Measurements from ENCODE around the gene RASSF9.

Gene RASSF9

DNA sequence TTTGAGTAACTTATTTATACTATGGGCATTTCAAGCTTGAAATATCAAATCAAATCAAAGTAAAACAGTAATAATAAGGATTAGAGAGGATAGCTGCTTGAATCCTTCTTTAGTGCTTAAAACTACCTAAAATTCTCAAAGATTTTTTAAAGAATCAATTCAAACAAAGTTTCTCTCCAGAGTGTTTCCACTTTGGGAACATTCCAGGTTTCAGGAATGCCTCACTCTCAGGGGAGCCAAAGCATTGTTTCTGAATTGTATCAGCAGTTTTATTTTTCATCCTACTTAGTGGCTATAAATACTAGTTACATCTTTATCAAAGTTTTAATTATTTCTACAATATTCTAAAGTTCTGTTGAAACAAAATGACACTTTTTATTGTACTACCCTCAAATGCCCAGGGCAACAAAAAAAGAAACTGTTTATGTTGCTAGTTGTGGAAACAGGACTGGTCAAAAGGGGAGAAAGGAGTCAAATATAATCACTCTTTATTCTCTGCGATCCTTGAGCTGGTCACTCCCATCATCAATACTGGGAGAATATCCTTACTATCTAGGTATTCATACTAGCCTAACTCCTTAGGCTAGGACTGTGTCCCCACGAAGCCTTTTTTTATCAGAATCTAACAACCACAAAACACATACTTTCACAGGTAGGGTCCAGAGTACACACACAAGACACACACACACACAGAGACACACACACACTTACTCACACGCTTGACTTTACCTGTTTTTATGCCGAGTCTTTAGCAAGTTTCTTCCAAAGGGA, 598 bp downstream of the RASSF9 start:
- ATAC-seq (replicated peaks; ENCODE audit: extremely low read depth, poor library complexity, severe bottlenecking) (no peak), DNase-seq (ENCODE audit: low spot score in 2 of 2) (no peak)
- no peaks in the 10 kb centered on the region for H3K36me3 Mint-ChIP-seq (ENCODE audit: insufficient read depth)
- no peaks in the 10 kb centered on the region for H3K27me3 Mint-ChIP-seq
- no peaks in the 10 kb centered on the region for H3K4me1 Mint-ChIP-seq
- H3K27ac Mint-ChIP-seq (ENCODE audit: low read depth) = no peak overlapping the region
- H3K9me3 Mint-ChIP-seq = no peaks in the 10 kb centered on the region
- no peak overlapping the region for H3K4me3 Mint-ChIP-seq

GRCh38 chr12:85834378-85834777, 1.8 kb downstream of the RASSF9 start:
- no peaks in the 10 kb centered on the region for H3K4me1 Mint-ChIP-seq
- H3K4me3 Mint-ChIP-seq = no peak overlapping the region
- no peak for DNase-seq (ENCODE audit: low spot score in 2 of 2)
- no peaks in the 10 kb centered on the region for H3K36me3 Mint-ChIP-seq (ENCODE audit: insufficient read depth)
- H3K27me3 Mint-ChIP-seq = no peaks in the 10 kb centered on the region
- no peaks in the 10 kb centered on the region for H3K9me3 Mint-ChIP-seq
- ATAC-seq (replicated peaks; ENCODE audit: extremely low read depth, poor library complexity, severe bottlenecking) = no peak
- H3K27ac Mint-ChIP-seq (ENCODE audit: low read depth) = no peak overlapping the region

DNA sequence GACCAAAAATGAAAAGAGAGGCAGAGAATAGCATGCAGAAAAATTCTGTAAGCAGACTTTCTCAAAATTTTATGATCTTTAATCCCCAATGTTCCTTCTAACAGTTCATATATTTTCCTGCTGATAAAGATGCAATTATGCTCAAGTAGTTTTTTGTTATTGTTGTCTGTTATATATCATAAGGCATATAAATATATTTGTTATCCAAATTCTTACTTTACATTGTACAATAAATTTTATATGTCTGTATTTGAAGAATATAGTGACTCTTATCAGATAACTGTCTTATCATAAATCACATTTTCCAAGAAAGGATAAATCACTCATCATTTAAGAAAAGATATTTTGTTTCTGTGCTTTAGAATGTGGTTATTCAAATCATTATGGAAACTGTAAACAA, 2.6 kb downstream of the RASSF9 start:
- ATAC-seq (replicated peaks; ENCODE audit: extremely low read depth, poor library complexity, severe bottlenecking) = no peak
- H3K9me3 Mint-ChIP-seq = no peaks in the 10 kb centered on the region
- no peaks in the 10 kb centered on the region for H3K36me3 Mint-ChIP-seq (ENCODE audit: insufficient read depth)

DNA sequence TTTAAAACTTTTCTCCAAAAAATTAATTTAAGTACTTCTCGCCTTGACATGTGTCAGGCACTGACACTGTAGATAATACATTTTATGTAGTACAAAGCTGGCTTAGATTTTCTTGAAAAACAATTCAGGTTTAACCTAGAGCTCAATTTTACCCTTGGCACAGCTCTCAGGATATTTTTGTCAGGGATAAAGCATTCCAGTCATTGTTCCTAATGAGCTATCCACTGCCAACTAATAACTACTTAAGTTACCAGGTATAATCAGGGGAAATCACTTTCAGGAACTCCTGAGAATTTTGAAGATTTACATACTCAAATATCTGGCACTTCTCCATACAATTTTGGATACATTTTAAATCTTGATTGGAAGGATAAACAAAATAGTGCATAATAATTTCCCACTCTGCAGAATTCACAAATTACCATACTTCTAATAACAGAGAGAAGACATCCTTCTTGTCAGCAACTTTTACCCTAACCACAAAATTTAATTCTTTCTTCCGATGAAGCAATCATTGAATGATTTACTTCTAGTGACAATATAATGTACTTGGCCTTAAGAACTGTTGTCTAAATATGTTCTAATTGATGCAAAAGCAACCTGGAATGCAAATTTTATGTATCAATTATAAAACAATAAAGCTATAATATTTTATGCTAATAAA, 4.8 kb downstream of the RASSF9 start:
- Mint-ChIP-seq H3K27me3 (no peaks in the 10 kb centered on the region), H3K4me3 (no peak overlapping the region), H3K9me3 (peaks cover 12% of the 10 kb centered on the region), H3K36me3 (ENCODE audit: insufficient read depth) (no peaks in the 10 kb centered on the region), H3K27ac (ENCODE audit: low read depth) (no peak overlapping the region), H3K4me1 (no peaks in the 10 kb centered on the region)
- DNase-seq (ENCODE audit: low spot score in 2 of 2) (no peak), ATAC-seq (replicated peaks; ENCODE audit: extremely low read depth, poor library complexity, severe bottlenecking) (no peak)

More for the DNA sequence above, 2.6 kb downstream of the RASSF9 start:
- no peak for DNase-seq (ENCODE audit: low spot score in 2 of 2)
- H3K27ac Mint-ChIP-seq (ENCODE audit: low read depth) = no peak overlapping the region
- no peaks in the 10 kb centered on the region for H3K27me3 Mint-ChIP-seq
- no peaks in the 10 kb centered on the region for H3K4me1 Mint-ChIP-seq
- no peak overlapping the region for H3K4me3 Mint-ChIP-seq

GRCh38 chr12:85829391-85829790, 6.8 kb downstream of the RASSF9 start:
- Mint-ChIP-seq H3K27me3 (no peaks in the 10 kb centered on the region), H3K36me3 (ENCODE audit: insufficient read depth) (no peaks in the 10 kb centered on the region), H3K4me1 (no peaks in the 10 kb centered on the region), H3K4me3 (no peak overlapping the region), H3K9me3 (peaks cover 20% of the 10 kb centered on the region), H3K27ac (ENCODE audit: low read depth) (no peak overlapping the region)
- DNase-seq (ENCODE audit: low spot score in 2 of 2) = no peak
- no peak for ATAC-seq (replicated peaks; ENCODE audit: extremely low read depth, poor library complexity, severe bottlenecking)

DNA sequence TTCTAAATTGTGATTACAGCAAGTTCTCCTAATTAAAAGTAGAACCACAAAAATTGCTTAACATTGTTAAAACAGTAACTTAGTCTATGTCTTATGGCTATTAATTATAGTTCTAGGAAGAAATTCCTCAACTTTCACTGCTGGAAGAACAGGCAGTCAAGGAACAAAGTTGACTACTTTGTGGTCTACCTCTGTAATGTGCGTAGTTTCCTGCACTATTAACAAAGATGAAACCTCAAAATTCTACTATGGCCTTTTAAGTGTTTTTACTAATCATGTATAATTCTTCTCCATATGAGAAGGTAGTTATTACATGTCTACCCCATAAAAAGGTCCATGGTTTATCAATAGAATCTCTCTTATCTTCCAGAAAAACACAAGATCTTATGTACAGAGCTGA, 7.6 kb downstream of the RASSF9 start:
- no peaks in the 10 kb centered on the region for H3K36me3 Mint-ChIP-seq (ENCODE audit: insufficient read depth)
- ATAC-seq (replicated peaks; ENCODE audit: extremely low read depth, poor library complexity, severe bottlenecking) (no peak), DNase-seq (ENCODE audit: low spot score in 2 of 2) (no peak)
- no peak overlapping the region for H3K4me3 Mint-ChIP-seq
- H3K4me1 Mint-ChIP-seq = no peaks in the 10 kb centered on the region
- H3K9me3 Mint-ChIP-seq = peaks cover 26% of the 10 kb centered on the region
- H3K27ac Mint-ChIP-seq (ENCODE audit: low read depth) = no peak overlapping the region
- no peaks in the 10 kb centered on the region for H3K27me3 Mint-ChIP-seq

- Mint-ChIP-seq H3K27ac (ENCODE audit: low read depth) (no peak overlapping the region), H3K9me3 (peaks cover 31% of the 10 kb centered on the region), H3K4me1 (no peaks in the 10 kb centered on the region), H3K36me3 (ENCODE audit: insufficient read depth) (no peaks in the 10 kb centered on the region), H3K4me3 (no peak overlapping the region), H3K27me3 (no peaks in the 10 kb centered on the region)
- no peak for ATAC-seq (replicated peaks; ENCODE audit: extremely low read depth, poor library complexity, severe bottlenecking)
- DNase-seq (ENCODE audit: low spot score in 2 of 2) = no peak
Observed at GRCh38 chr12:85825746-85826145, 10.5 kb downstream of the RASSF9 start.

GRCh38 chr12:85823436-85824180, 12.6 kb downstream of the RASSF9 start:
- DNase-seq (ENCODE audit: low spot score in 2 of 2) = no peak
- H3K27me3 Mint-ChIP-seq = no peaks in the 10 kb centered on the region

DNA sequence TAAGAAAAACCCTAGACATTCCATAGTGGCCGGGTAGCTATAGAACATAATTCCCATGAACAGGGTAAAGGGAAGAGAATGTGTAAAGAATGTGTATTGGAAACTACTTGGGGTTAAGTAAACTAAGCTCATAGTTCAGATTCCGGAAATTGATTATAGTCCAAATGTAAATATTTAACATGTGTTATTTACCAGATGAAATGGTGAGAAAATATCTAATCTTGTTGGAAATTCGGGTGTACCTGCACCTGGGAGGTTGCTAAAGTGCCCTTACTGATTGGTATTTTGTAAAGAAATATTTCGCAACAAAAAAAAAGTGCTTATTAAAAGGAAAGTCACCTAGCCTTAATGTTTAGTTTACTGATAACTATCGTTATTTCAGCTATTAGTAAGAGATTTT, 14.4 kb downstream of the RASSF9 start:
- Mint-ChIP-seq H3K27ac (ENCODE audit: low read depth) (no peak overlapping the region), H3K4me3 (no peak overlapping the region), H3K36me3 (ENCODE audit: insufficient read depth) (no peaks in the 10 kb centered on the region), H3K4me1 (no peaks in the 10 kb centered on the region), H3K27me3 (no peaks in the 10 kb centered on the region), H3K9me3 (peaks cover 22% of the 10 kb centered on the region)
- no peak for DNase-seq (ENCODE audit: low spot score in 2 of 2)
- ATAC-seq (replicated peaks; ENCODE audit: extremely low read depth, poor library complexity, severe bottlenecking) = no peak

More at GRCh38 chr12:85823436-85824180, 12.6 kb downstream of the RASSF9 start:
- H3K4me3 Mint-ChIP-seq = no peak overlapping the region
- ATAC-seq (replicated peaks; ENCODE audit: extremely low read depth, poor library complexity, severe bottlenecking) = no peak
- H3K27ac Mint-ChIP-seq (ENCODE audit: low read depth) = no peak overlapping the region
- H3K4me1 Mint-ChIP-seq = no peaks in the 10 kb centered on the region
- no peaks in the 10 kb centered on the region for H3K36me3 Mint-ChIP-seq (ENCODE audit: insufficient read depth)
- H3K9me3 Mint-ChIP-seq = peaks cover 31% of the 10 kb centered on the region

DNA sequence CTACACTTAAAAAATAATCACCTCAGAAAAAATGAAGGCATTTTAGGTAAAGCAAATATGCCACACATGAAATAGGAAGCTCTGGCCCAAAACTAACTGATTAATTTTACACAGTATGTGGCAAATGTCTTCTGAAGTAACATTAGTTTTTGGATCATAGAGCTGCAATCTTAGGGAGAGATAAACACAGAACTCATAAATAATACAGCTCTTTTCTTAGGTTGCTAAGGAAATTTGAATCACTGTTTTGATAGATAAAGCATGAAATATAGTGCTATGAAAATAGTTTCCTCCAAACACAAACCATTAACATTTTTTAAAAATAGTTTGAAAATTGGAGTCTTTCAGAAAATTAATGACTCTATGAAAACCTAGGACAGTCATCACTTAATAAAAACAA, 15.0 kb downstream of the RASSF9 start:
- Mint-ChIP-seq H3K4me1 (no peaks in the 10 kb centered on the region), H3K27me3 (no peaks in the 10 kb centered on the region), H3K9me3 (peaks cover 19% of the 10 kb centered on the region), H3K36me3 (ENCODE audit: insufficient read depth) (no peaks in the 10 kb centered on the region), H3K27ac (ENCODE audit: low read depth) (no peak overlapping the region), H3K4me3 (no peak overlapping the region)
- no peak for DNase-seq (ENCODE audit: low spot score in 2 of 2)
- no peak for ATAC-seq (replicated peaks; ENCODE audit: extremely low read depth, poor library complexity, severe bottlenecking)

GRCh38 chr12:85820101-85820500, 16.1 kb downstream of the RASSF9 start:
- H3K4me1 Mint-ChIP-seq = no peaks in the 10 kb centered on the region
- ATAC-seq (replicated peaks; ENCODE audit: extremely low read depth, poor library complexity, severe bottlenecking) = no peak
- no peak overlapping the region for H3K27ac Mint-ChIP-seq (ENCODE audit: low read depth)
- peaks cover 16% of the 10 kb centered on the region for H3K9me3 Mint-ChIP-seq
- H3K27me3 Mint-ChIP-seq = no peaks in the 10 kb centered on the region
- H3K4me3 Mint-ChIP-seq = no peak overlapping the region
- H3K36me3 Mint-ChIP-seq (ENCODE audit: insufficient read depth) = no peaks in the 10 kb centered on the region
- no peak for DNase-seq (ENCODE audit: low spot score in 2 of 2)

GRCh38 chr12:85814741-85815140, 21.5 kb downstream of the RASSF9 start:
- Mint-ChIP-seq H3K27ac (ENCODE audit: low read depth) (no peak overlapping the region), H3K27me3 (no peaks in the 10 kb centered on the region), H3K9me3 (peaks cover 8% of the 10 kb centered on the region), H3K4me3 (no peak overlapping the region), H3K36me3 (ENCODE audit: insufficient read depth) (no peaks in the 10 kb centered on the region), H3K4me1 (no peaks in the 10 kb centered on the region)
- DNase-seq (ENCODE audit: low spot score in 2 of 2) (no peak), ATAC-seq (replicated peaks; ENCODE audit: extremely low read depth, poor library complexity, severe bottlenecking) (no peak)

DNA sequence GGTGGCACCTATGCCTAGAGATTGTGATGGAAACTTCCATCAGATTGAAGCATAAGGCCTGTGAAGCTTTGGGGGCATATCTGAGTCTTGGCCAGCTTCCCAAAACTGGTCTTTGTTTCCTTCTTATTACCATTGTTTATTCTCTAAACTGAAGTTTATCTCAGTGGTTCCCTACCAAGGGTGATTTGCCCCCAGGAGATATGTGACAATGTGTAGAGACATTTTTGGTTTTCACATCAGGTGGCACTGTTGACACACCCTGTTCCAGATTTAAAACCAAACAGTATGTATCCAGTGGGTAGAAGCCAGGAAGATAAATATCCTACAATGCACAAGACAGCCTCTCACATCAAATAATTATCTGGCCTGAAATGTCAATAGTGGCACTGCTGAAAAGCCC, 22.1 kb downstream of the RASSF9 start:
- ATAC-seq (replicated peaks; ENCODE audit: extremely low read depth, poor library complexity, severe bottlenecking) (no peak), DNase-seq (ENCODE audit: low spot score in 2 of 2) (no peak)
- Mint-ChIP-seq H3K4me1 (no peaks in the 10 kb centered on the region), H3K36me3 (ENCODE audit: insufficient read depth) (no peaks in the 10 kb centered on the region), H3K9me3 (peaks cover 8% of the 10 kb centered on the region), H3K27ac (ENCODE audit: low read depth) (no peak overlapping the region), H3K4me3 (no peak overlapping the region), H3K27me3 (no peaks in the 10 kb centered on the region)
